H1 (cell line): ENCODE results near the gene MGAT5. TPM values are rescaled to one million over a fixed set of nuclear protein-coding genes. Genes with fewer than 3 reads are reported as not detected.

ENCODE experiments used
- BACH1 ChIP-seq: IDR thresholded peaks from 2 replicates; pipeline ENCODE4 v1.6.1; 2012; ENCODE audit warnings: low read length, improper control_type of control experiment
- CHD1 ChIP-seq: IDR thresholded peaks from 2 replicates; pipeline ENCODE4 v1.6.1; 2012; ENCODE audit warnings: low read depth, low read length, improper control_type of control experiment
- CTBP2 ChIP-seq: IDR thresholded peaks from 2 replicates; pipeline ENCODE4 v1.7.0; 2011; ENCODE audit warnings: borderline replicate concordance, mild to moderate bottlenecking, moderate library complexity, mixed read lengths, low read length; ENCODE audit not compliant: insufficient read depth, insufficient read length
- GTF2F1 ChIP-seq: IDR thresholded peaks from 2 replicates; pipeline ENCODE4 v1.6.1; 2012; ENCODE audit warnings: low read depth, low read length, improper control_type of control experiment, borderline replicate concordance
- NANOG ChIP-seq: IDR thresholded peaks from 2 replicates; pipeline ENCODE4 v1.6.1; 2011; ENCODE audit warnings: low read length, low read depth, mild to moderate bottlenecking, inconsistent platforms; ENCODE audit not compliant: insufficient read depth, poor library complexity, severe bottlenecking
- PHF8 ChIP-seq: fragments of 200-600 bp; sonication (generic); conservative IDR thresholded peaks from 2 replicates; pipeline ENCODE4 v1.7.1; 2012; ENCODE audit warnings: low read depth, mild to moderate bottlenecking, inconsistent platforms, low read length, moderate library complexity
- SIN3A ChIP-seq, 2 experiments: IDR thresholded peaks in 1 of 2; conservative IDR thresholded peaks in 1 of 2; 2 replicates each; pipeline ENCODE4 v1.6.1; 2011 to 2012; ENCODE audit warnings: low read length in 2 of 2, improper control_type of control experiment in 1 of 2, low read depth in 1 of 2, mild to moderate bottlenecking in 1 of 2
- SP2 ChIP-seq: IDR thresholded peaks from 2 replicates; pipeline ENCODE4 v1.6.1; 2012; ENCODE audit warnings: mild to moderate bottlenecking, low read length, inconsistent platforms
- SP4 ChIP-seq: IDR thresholded peaks from 2 replicates; pipeline ENCODE4 v1.6.1; 2012; ENCODE audit warnings: low read length, inconsistent platforms
- ZNF274 ChIP-seq: IDR thresholded peaks from 2 replicates; pipeline ENCODE4 v1.7.0; 2012; ENCODE audit warnings: low read length, borderline replicate concordance; ENCODE audit errors: extremely low read depth
- polyA plus RNA-seq, 7 experiments: library from polyadenylated mRNA; depleted of rRNA in 3 of 7; stranded (reverse) in 5 of 7; unstranded in 2 of 7; fragments of >200 nt in 5 of 7; fragments of 200-250 nt in 2 of 7; gene quantifications; 1 replicate in 5 of 7; 2 replicates in 1 of 7; 4 replicates in 1 of 7; pipeline versions ENCODE4 v1.2.1 to v1.2.3, GENCODE V29; 2011 to 2013; ENCODE audit warnings: missing spikeins in 2 of 7, mixed read lengths in 2 of 7
- total RNA-seq: library from RNA; stranded (reverse); fragmentation: NEBNext Ultra II Directional; extraction: Animal tissue kit (Norgen Biotek cat#: 25700); gene quantifications from 2 replicates; pipeline ENCODE4 v1.2.1, GENCODE V29; 2021
- TF ChIP-seq, protein P1 (sequence below): fragments of 300-600 bp; sonication (generic); IDR thresholded peaks from 2 replicates; pipeline ENCODE4 v1.7.1; 2012; ENCODE audit warnings: low read length, moderate library complexity, mild to moderate bottlenecking, inconsistent platforms; ENCODE audit not compliant: insufficient replicate concordance

The MGAT5 gene
- total and polyA plus RNA-seq, 2 of the 8 experiments (the other 6 are each of a cell fraction or from before 2014, with no cell fraction given), result 11.2 to 49.2 TPM

DNA sequence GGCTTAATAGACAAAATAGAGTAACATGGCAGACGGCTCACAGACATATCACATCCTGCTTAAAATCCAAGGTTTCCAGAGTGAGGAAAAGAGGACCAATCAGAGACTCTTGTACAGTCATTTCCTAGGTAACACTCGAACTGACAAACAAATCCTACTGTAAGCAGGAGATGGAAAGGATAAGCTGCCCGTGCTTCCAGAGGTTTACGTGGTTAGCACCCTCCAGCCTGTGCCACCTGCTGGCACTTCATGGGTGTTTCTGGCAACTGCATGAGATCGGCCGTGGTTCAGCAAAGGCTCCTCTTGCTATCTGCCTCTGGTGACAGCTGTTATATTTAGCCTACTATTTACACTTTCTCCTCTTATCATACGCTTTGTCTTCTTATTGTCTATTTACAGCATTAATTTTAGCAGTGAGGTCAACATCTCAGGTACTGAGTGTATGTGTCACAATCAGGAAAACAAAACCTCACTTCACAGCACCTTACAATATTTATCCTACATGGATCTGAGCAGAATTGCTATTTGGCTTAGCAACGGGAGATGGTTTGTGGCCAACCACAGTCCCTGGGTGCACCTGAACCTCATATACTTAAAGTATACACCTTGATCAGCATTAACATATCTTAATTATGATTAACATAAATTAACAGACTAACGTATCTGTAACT, 238.0 kb downstream of the MGAT5 start (continued):
- TF ChIP-seq, protein P1, sequence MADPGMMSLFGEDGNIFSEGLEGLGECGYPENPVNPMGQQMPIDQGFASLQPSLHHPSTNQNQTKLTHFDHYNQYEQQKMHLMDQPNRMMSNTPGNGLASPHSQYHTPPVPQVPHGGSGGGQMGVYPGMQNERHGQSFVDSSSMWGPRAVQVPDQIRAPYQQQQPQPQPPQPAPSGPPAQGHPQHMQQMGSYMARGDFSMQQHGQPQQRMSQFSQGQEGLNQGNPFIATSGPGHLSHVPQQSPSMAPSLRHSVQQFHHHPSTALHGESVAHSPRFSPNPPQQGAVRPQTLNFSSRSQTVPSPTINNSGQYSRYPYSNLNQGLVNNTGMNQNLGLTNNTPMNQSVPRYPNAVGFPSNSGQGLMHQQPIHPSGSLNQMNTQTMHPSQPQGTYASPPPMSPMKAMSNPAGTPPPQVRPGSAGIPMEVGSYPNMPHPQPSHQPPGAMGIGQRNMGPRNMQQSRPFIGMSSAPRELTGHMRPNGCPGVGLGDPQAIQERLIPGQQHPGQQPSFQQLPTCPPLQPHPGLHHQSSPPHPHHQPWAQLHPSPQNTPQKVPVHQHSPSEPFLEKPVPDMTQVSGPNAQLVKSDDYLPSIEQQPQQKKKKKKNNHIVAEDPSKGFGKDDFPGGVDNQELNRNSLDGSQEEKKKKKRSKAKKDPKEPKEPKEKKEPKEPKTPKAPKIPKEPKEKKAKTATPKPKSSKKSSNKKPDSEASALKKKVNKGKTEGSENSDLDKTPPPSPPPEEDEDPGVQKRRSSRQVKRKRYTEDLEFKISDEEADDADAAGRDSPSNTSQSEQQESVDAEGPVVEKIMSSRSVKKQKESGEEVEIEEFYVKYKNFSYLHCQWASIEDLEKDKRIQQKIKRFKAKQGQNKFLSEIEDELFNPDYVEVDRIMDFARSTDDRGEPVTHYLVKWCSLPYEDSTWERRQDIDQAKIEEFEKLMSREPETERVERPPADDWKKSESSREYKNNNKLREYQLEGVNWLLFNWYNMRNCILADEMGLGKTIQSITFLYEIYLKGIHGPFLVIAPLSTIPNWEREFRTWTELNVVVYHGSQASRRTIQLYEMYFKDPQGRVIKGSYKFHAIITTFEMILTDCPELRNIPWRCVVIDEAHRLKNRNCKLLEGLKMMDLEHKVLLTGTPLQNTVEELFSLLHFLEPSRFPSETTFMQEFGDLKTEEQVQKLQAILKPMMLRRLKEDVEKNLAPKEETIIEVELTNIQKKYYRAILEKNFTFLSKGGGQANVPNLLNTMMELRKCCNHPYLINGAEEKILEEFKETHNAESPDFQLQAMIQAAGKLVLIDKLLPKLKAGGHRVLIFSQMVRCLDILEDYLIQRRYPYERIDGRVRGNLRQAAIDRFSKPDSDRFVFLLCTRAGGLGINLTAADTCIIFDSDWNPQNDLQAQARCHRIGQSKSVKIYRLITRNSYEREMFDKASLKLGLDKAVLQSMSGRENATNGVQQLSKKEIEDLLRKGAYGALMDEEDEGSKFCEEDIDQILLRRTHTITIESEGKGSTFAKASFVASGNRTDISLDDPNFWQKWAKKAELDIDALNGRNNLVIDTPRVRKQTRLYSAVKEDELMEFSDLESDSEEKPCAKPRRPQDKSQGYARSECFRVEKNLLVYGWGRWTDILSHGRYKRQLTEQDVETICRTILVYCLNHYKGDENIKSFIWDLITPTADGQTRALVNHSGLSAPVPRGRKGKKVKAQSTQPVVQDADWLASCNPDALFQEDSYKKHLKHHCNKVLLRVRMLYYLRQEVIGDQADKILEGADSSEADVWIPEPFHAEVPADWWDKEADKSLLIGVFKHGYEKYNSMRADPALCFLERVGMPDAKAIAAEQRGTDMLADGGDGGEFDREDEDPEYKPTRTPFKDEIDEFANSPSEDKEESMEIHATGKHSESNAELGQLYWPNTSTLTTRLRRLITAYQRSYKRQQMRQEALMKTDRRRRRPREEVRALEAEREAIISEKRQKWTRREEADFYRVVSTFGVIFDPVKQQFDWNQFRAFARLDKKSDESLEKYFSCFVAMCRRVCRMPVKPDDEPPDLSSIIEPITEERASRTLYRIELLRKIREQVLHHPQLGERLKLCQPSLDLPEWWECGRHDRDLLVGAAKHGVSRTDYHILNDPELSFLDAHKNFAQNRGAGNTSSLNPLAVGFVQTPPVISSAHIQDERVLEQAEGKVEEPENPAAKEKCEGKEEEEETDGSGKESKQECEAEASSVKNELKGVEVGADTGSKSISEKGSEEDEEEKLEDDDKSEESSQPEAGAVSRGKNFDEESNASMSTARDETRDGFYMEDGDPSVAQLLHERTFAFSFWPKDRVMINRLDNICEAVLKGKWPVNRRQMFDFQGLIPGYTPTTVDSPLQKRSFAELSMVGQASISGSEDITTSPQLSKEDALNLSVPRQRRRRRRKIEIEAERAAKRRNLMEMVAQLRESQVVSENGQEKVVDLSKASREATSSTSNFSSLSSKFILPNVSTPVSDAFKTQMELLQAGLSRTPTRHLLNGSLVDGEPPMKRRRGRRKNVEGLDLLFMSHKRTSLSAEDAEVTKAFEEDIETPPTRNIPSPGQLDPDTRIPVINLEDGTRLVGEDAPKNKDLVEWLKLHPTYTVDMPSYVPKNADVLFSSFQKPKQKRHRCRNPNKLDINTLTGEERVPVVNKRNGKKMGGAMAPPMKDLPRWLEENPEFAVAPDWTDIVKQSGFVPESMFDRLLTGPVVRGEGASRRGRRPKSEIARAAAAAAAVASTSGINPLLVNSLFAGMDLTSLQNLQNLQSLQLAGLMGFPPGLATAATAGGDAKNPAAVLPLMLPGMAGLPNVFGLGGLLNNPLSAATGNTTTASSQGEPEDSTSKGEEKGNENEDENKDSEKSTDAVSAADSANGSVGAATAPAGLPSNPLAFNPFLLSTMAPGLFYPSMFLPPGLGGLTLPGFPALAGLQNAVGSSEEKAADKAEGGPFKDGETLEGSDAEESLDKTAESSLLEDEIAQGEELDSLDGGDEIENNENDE, result no peak
- TF ChIP-seq GTF2F1 (no peak), CHD1 (no peak), SP2 (no peak), BACH1 (no peak), ZNF274 (no peak), CTBP2 (no peak), PHF8 (no peak), SP4 (no peak), SIN3A (conservative IDR thresholded peaks at IDR 0.05 in 1 of 2, IDR thresholded peaks at IDR 0.05 in 1 of 2; ENCODE audit: low read depth in 1 of 2, low read length in 2 of 2) (no peak), NANOG (no peak)
